ENCODE results near the gene RRP1B. TPM values are rescaled to one million over a fixed set of nuclear protein-coding genes. Genes with fewer than 3 reads are reported as not detected.

RRP1B gene
- total and polyA plus RNA-seq, 5 donors from 2014 or later = 26.2 to 37.7 (median 28.7) TPM

DNA sequence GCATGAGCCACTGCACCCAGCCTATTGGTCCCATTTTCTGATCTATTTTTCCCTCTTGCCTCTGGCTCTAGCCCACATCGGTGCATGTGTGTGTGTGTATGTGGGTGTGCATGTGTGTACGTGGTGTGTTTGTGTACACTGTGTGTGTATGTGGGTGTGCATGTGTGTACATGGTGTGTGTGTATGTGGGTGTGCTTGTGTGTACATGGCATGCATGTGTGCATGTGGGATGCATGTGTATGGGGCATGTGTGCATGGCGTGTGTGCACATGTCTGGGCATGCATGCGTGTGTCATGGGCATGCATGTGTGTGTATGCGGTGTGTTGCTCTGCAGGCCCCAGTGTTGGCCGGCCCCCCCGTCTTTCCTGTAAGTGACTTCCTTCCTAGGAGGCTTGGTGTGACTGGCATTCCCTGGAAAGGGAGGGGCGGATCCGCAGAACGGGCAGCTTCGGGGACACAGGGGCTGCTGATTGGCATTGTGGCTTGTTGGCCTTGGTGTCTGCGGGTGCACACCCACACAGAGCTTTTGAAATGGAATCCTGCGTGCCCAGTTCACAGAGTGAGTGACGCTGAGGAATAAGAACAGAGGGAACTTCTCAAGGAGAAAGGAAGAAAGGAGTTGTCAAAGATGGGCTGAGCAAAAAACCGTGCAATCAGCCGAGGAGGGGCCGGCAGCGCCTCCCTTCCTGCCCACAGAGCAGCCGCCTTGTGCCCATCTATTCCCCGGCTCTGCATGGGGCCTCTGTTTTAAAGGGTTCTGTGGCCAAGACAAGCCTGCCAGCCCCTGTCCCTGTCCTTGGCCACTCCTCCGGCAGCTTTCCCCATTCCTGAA is 67.5 kb downstream of the RRP1B start:
- peak in 1 of 3 donors; percentile 28 for DNase-seq
- H3K27me3 Mint-ChIP-seq = no peaks in the 10 kb centered on the region
- peaks cover 28% of the 10 kb centered on the region for H3K4me1 ChIP-seq (ENCODE audit: control insufficient read depth, insufficient read depth, low read length, poor library complexity, severe bottlenecking)

DNA sequence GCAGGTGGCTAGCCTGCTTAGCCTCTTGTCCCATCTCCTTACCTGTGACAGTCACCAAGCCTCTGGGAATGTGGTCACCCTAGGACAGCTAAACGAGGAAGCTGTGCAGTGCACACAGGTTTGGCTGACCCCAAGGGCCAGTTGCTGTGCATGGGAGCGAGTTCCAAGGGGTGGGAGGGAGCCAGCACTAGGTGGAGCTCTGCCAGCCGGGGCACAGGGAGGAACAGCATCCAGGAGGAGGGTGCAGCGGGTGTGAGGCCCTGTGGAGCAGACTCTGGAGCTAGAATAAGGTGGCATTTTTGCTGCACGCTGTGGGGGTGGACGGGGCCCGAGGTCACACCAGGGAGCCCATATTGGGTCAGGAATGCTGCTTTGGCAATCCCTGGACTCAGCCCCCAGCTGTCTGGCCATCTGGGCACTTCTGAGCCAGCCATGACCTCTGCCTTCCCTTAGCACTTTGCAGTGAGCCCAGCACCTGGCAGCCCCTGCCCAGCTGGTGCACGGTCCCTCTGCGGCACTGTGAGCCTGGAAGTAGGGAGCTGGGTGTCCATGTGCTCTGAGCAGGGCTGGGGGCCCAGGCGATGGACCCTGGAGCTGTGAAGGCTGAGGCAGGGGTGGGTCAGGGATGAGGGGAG is 68.3 kb downstream of the RRP1B start:
- Histone ChIP-seq H3K4me1 (ENCODE audit: control insufficient read depth, insufficient read depth, low read length, poor library complexity, severe bottlenecking) (peaks cover 25% of the 10 kb centered on the region), H3K4me3 (ENCODE audit: low read depth, low read length) (no peak overlapping the region), H3K9me3 (ENCODE audit: control insufficient read depth in 2 of 2, low read length in 2 of 2) (no peaks in the 10 kb centered on the region), H3K27ac (ENCODE audit: insufficient read depth, low read length, poor library complexity, severe bottlenecking) (peak overlapping the region; percentile 69), H3K27me3 (ENCODE audit: control insufficient read depth, insufficient read depth, low read length) (no peaks in the 10 kb centered on the region), H3K36me3 (ENCODE audit: control insufficient read depth, insufficient read depth, low read length) (peaks cover 2% of the 10 kb centered on the region)
- DNase-seq (no peak), ATAC-seq (ENCODE audit: low read depth in 2 of 2) (no peak)
- Mint-ChIP-seq H3K36me3 (peaks cover 3% of the 10 kb centered on the region), H3K27me3 (no peaks in the 10 kb centered on the region), H3K4me1 (peaks cover 13 to 46% (median 25%) of the 10 kb centered on the region in 4 donors), H3K4me3 (peak overlapping the region in 3 of 4 donors; percentile 79 to 92 (median 87)), H3K9me3 (no peaks in the 10 kb centered on the region), H3K27ac (peak overlapping the region in 2 of 3 donors; percentile 20 to 38)

More for the DNA sequence above, 67.5 kb downstream of the RRP1B start:
- Mint-ChIP-seq H3K27ac (peak overlapping the region in 2 of 3 donors; percentile 53 to 65), H3K4me1 (peaks cover 13 to 51% (median 25%) of the 10 kb centered on the region in 4 donors), H3K36me3 (peaks cover 3% of the 10 kb centered on the region), H3K4me3 (peak overlapping the region in 3 of 4 donors; percentile 3 to 75 (median 57)), H3K9me3 (no peaks in the 10 kb centered on the region)
- Histone ChIP-seq H3K4me3 (ENCODE audit: low read depth, low read length) (no peak overlapping the region), H3K36me3 (ENCODE audit: control insufficient read depth, insufficient read depth, low read length) (peaks cover 2% of the 10 kb centered on the region), H3K27me3 (ENCODE audit: control insufficient read depth, insufficient read depth, low read length) (no peaks in the 10 kb centered on the region), H3K9me3 (ENCODE audit: control insufficient read depth in 2 of 2, low read length in 2 of 2) (no peaks in the 10 kb centered on the region), H3K27ac (ENCODE audit: insufficient read depth, low read length, poor library complexity, severe bottlenecking) (no peak overlapping the region)
- no peak for ATAC-seq (ENCODE audit: low read depth in 2 of 2)

DNA sequence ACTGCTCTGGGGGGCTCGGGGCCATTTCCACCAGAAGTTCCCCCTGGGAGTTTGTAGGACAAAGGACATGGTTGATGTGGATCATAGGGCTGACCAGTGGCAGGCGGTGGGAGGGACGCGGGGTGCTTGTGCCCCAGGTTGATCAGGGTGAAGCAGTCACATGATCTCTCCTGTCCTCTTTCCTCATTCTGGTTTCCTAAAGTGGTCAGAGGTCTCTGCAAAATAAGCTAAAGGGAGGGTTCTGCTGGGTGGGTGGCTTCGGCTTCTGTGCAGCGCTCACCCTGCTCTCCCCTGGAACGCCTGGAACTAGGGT is 68.8 kb downstream of the RRP1B start:
- Histone ChIP-seq H3K4me1 (ENCODE audit: control insufficient read depth, insufficient read depth, low read length, poor library complexity, severe bottlenecking) (peaks cover 25% of the 10 kb centered on the region), H3K36me3 (ENCODE audit: control insufficient read depth, insufficient read depth, low read length) (peaks cover 2% of the 10 kb centered on the region), H3K4me3 (ENCODE audit: low read depth, low read length) (peak overlapping the region; percentile 65), H3K27ac (ENCODE audit: insufficient read depth, low read length, poor library complexity, severe bottlenecking) (peak overlapping the region; percentile 69), H3K9me3 (ENCODE audit: control insufficient read depth in 2 of 2, low read length in 2 of 2) (no peaks in the 10 kb centered on the region), H3K27me3 (ENCODE audit: control insufficient read depth, insufficient read depth, low read length) (no peaks in the 10 kb centered on the region)
- peaks cover 13 to 49% (median 23%) of the 10 kb centered on the region in 4 donors for H3K4me1 Mint-ChIP-seq
- no peaks in the 10 kb centered on the region for H3K9me3 Mint-ChIP-seq
- H3K27ac Mint-ChIP-seq = peak overlapping the region in 2 of 3 donors; percentile 87 to 90
- peak overlapping the region; percentile 79 to 92 (median 88) for H3K4me3 Mint-ChIP-seq
- ATAC-seq (ENCODE audit: low read depth in 2 of 2) (no peak), DNase-seq (no peak)
- peaks cover 3% of the 10 kb centered on the region for H3K36me3 Mint-ChIP-seq
- H3K27me3 Mint-ChIP-seq = no peaks in the 10 kb centered on the region

DNA sequence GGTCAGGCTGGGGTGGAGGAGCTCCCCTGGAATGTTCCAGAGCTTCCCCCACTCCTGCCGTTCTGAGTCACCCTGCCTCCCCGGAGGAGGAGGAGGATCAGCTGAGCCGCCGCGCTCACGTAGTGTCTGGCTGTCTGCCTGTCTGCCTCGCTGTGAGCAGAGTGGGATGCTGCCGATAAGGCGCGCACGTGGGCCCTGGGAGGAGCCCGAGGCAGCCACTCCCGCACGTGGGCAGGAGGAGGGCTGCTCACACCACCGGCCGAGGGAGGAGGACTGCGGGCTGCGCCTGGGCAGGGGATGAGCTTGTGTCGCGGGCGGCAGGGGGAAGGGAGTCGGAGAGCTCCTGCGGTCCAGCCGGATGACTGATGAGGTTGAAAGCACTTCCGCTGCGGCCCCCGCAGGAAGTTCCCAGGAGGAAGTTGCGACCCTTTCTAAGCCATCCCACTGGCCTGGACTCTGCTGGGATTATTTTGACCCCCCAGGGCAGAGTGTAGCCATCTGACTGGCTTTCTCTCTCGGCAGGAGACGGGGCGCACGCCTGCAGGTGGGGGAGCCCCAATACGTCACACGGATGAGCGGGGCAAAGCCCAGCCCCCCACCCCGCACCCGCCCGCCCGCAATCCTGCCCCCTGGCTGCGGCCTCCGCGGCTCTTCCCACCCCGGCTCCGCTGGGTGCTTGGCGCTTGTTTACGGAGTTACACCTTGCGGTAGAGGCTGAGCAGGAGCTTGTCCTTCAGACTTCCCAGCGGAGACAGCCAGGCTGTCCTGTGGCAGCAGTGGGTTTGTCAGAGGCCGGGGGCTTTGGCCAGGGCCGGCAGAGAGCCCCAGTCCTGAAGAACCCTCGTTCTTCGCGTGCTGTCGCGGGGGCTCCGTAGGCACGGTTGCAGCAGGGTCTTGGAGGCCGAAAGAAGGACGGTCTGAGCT is 69.4 kb downstream of the RRP1B start:
- no peaks in the 10 kb centered on the region for H3K27me3 ChIP-seq (ENCODE audit: control insufficient read depth, insufficient read depth, low read length)
- DNase-seq = peak; percentile 59 to 83 (median 76)
- Mint-ChIP-seq H3K27ac (peak overlapping the region; percentile 63 to 90 (median 88)), H3K4me3 (peak overlapping the region; percentile 79 to 92 (median 88)), H3K9me3 (no peaks in the 10 kb centered on the region), H3K36me3 (peaks cover 3% of the 10 kb centered on the region), H3K4me1 (peaks cover 17 to 54% (median 26%) of the 10 kb centered on the region in 4 donors), H3K27me3 (no peaks in the 10 kb centered on the region)
- H3K4me1 ChIP-seq (ENCODE audit: control insufficient read depth, insufficient read depth, low read length, poor library complexity, severe bottlenecking) = peaks cover 31% of the 10 kb centered on the region
- peak overlapping the region; percentile 65 for H3K4me3 ChIP-seq (ENCODE audit: low read depth, low read length)
- no peaks in the 10 kb centered on the region for H3K36me3 ChIP-seq (ENCODE audit: control insufficient read depth, insufficient read depth, low read length)
- peak; percentile 79 to 83 for ATAC-seq (ENCODE audit: low read depth in 2 of 2)
- no peaks in the 10 kb centered on the region for H3K9me3 ChIP-seq (ENCODE audit: control insufficient read depth in 2 of 2, low read length in 2 of 2)
- H3K27ac ChIP-seq (ENCODE audit: insufficient read depth, low read length, poor library complexity, severe bottlenecking) = peak overlapping the region; percentile 69

DNA sequence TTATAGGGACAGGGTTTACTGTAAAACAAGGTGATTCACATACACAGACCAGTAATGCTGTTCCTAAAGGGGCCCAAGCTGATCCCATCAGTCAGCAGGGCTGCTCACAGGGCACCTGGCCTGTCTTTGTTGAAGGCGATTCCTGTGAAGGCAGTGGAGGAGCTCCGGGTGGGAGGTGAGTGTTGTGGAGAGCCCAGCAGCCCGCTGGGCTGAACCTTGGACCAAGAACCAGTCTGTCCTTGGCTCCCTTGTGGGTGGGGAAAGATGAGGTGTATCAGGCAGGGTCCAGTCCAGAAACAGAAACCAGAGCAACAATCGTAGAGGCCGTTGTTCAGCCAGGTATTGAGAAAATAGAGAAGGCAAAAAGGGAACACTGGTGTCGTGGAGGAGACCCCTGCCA is 72.1 kb downstream of the RRP1B start:
- H3K27me3 ChIP-seq (ENCODE audit: control insufficient read depth, insufficient read depth, low read length) = no peaks in the 10 kb centered on the region
- H3K27ac ChIP-seq (ENCODE audit: insufficient read depth, low read length, poor library complexity, severe bottlenecking) = no peak overlapping the region
- no peaks in the 10 kb centered on the region for H3K36me3 ChIP-seq (ENCODE audit: control insufficient read depth, insufficient read depth, low read length)
- peaks cover 39% of the 10 kb centered on the region for H3K4me1 ChIP-seq (ENCODE audit: control insufficient read depth, insufficient read depth, low read length, poor library complexity, severe bottlenecking)
- ATAC-seq (ENCODE audit: low read depth in 2 of 2) (no peak), DNase-seq (no peak)
- Mint-ChIP-seq H3K36me3 (peaks cover 3% of the 10 kb centered on the region), H3K9me3 (no peaks in the 10 kb centered on the region), H3K4me1 (peaks cover 17 to 56% (median 26%) of the 10 kb centered on the region in 4 donors), H3K4me3 (peak overlapping the region in 1 of 4 donors; percentile 61), H3K27me3 (no peaks in the 10 kb centered on the region), H3K27ac (peak overlapping the region in 2 of 3 donors; percentile 15 to 86)
- H3K4me3 ChIP-seq (ENCODE audit: low read depth, low read length) = no peak overlapping the region
- no peaks in the 10 kb centered on the region for H3K9me3 ChIP-seq (ENCODE audit: control insufficient read depth in 2 of 2, low read length in 2 of 2)

DNA sequence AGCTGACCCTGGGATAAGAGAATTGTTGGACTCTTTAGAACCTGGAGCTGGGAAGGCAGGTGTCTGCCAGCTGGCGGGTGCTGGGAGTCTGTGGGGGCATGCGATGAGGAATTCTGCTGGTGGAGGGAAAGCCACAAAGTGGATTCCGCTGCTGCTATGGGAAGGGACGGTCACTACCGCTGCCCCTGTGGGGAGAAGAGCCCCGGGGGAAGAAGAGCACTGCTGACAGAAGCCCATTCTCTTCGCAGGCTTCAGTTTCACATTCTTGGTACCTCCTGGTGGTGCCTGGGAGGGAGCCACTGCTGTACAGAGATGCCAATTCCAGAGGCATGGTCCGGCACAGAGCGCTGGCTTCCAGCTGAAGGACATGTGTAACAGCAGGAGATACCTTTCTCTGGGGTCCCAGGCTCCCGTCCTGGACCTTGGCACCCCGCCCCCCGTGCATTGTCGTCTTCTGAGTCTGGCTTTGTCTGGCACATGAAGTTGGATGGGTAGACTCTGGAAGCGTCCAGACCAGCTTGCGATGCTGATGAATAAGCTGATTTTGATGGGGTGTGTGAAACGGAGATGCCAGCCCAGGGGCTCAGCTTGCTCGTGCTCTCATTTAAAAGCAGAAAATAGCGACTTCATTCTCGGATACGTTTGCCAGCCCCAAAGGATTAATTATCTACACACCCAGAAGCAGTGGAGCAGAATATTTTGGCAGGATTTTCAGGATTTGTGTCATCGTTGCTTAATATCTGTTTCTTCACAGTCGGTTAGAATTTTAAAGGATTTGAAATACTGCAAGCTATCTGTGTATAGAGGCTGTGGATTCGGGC is 72.7 kb downstream of the RRP1B start:
- no peaks in the 10 kb centered on the region for H3K36me3 ChIP-seq (ENCODE audit: control insufficient read depth, insufficient read depth, low read length)
- peak overlapping the region in 1 of 3 donors; percentile 86 for H3K27ac Mint-ChIP-seq

More for the DNA sequence above, 72.7 kb downstream of the RRP1B start:
- H3K4me1 Mint-ChIP-seq = peaks cover 15 to 50% (median 25%) of the 10 kb centered on the region in 4 donors
- ATAC-seq (ENCODE audit: low read depth in 2 of 2) = no peak
- peak overlapping the region in 1 of 4 donors; percentile 61 for H3K4me3 Mint-ChIP-seq
- no peaks in the 10 kb centered on the region for H3K36me3 Mint-ChIP-seq
- H3K4me3 ChIP-seq (ENCODE audit: low read depth, low read length) = no peak overlapping the region
- H3K9me3 ChIP-seq (ENCODE audit: control insufficient read depth in 2 of 2, low read length in 2 of 2) = no peaks in the 10 kb centered on the region
- H3K27me3 Mint-ChIP-seq = no peaks in the 10 kb centered on the region
- no peak for DNase-seq
- peaks cover 35% of the 10 kb centered on the region for H3K4me1 ChIP-seq (ENCODE audit: control insufficient read depth, insufficient read depth, low read length, poor library complexity, severe bottlenecking)
- H3K9me3 Mint-ChIP-seq = no peaks in the 10 kb centered on the region
- no peaks in the 10 kb centered on the region for H3K27me3 ChIP-seq (ENCODE audit: control insufficient read depth, insufficient read depth, low read length)
- no peak overlapping the region for H3K27ac ChIP-seq (ENCODE audit: insufficient read depth, low read length, poor library complexity, severe bottlenecking)
